OCI-LY7 (cell line): Measurements from ENCODE around the gene SEMA3G. TPM values are rescaled to one million over a fixed set of nuclear protein-coding genes. Genes with fewer than 3 reads are reported as not detected.

Experiments
- BruUV-seq: library from RNA; stranded (reverse); fragments of 400-500 nt; replicated peaks from 2 replicates; lab custom pipeline; 2021; lab: Mats Ljungman, UMichigan
- CTCF ChIA-PET: fragments of 300-600 bp; sonication (Branson Sonifier 250); formaldehyde crosslinking; loops from one replicate; lab custom pipeline; 2022; ENCODE audit warnings: antibody characterized with exemption; ENCODE audit not compliant: unreplicated experiment; lab: Charles Lee
- POLR2A ChIA-PET: fragments of 300-600 bp; sonication (Branson Sonifier 250); formaldehyde crosslinking; loops from one replicate; lab custom pipeline; 2022; ENCODE audit warnings: antibody characterized with exemption; lab: Charles Lee
- DNase-seq: peaks from one replicate; pipeline ENCODE4 v3.0.0-alpha.2; 2015; ENCODE audit warnings: low spot score
- H2AFZ ChIP-seq: fragments of 200-600 bp; sonication (generic), shearing (Covaris generic); 2 replicates; pipeline ENCODE4 v1.6.1; 2014; ENCODE audit warnings: mild to moderate bottlenecking, antibody characterized with exemption, low read length, moderate library complexity
- H3K27ac ChIP-seq: fragments of 200-600 bp; sonication (generic); 2 replicates; pipeline ENCODE4 v1.5.1; 2014; ENCODE audit warnings: mixed run types, low read depth, mild to moderate bottlenecking, moderate library complexity, low read length, inconsistent platforms; ENCODE audit not compliant: poor library complexity, severe bottlenecking
- H3K36me3 ChIP-seq: fragments of 200-600 bp; sonication (generic); 2 replicates; pipeline ENCODE4 v1.6.1; 2014; ENCODE audit warnings: mild to moderate bottlenecking, antibody characterized with exemption, low read length, moderate library complexity, mixed read lengths; ENCODE audit not compliant: insufficient read depth
- H3K4me1 ChIP-seq: fragments of 200-600 bp; sonication (generic); 2 replicates; pipeline ENCODE4 v1.5.1; 2014; ENCODE audit warnings: mild to moderate bottlenecking, low read length; ENCODE audit not compliant: insufficient read depth, poor library complexity, severe bottlenecking
- H3K4me2 ChIP-seq: fragments of 200-600 bp; sonication (generic); 2 replicates; pipeline ENCODE4 v1.6.1; 2014; ENCODE audit warnings: mild to moderate bottlenecking, low read length
- H3K4me3 ChIP-seq: fragments of 200-600 bp; sonication (generic); 2 replicates; pipeline ENCODE4 v1.5.1; 2014; ENCODE audit warnings: mild to moderate bottlenecking, low read depth, low read length; ENCODE audit not compliant: poor library complexity, severe bottlenecking
- H3K79me2 ChIP-seq: fragments of 200-600 bp; sonication (generic); 2 replicates; pipeline ENCODE4 v1.6.1; 2016; ENCODE audit warnings: low read depth, mild to moderate bottlenecking, low read length, moderate library complexity, mixed read lengths; ENCODE audit not compliant: insufficient read depth
- H3K9me2 ChIP-seq: fragments of 200-600 bp; sonication (generic); 2 replicates; pipeline ENCODE4 v1.6.1; 2016; ENCODE audit warnings: mild to moderate bottlenecking, low read length, mixed read lengths; ENCODE audit not compliant: insufficient read depth
- H3K9me3 ChIP-seq: fragments of 200-600 bp; sonication (generic); 2 replicates; pipeline ENCODE4 v1.6.1; 2014; ENCODE audit warnings: mild to moderate bottlenecking, mixed run types, low read length, mixed read lengths
- H4K20me1 ChIP-seq: fragments of 200-600 bp; sonication (generic); 2 replicates; pipeline ENCODE4 v1.6.1; 2014; ENCODE audit warnings: mild to moderate bottlenecking, antibody characterized with exemption, low read length, moderate library complexity, mixed read lengths; ENCODE audit not compliant: insufficient read depth
- CTCF ChIP-seq: fragments of 200-600 bp; sonication (generic); conservative IDR thresholded peaks from 2 replicates; pipeline ENCODE4 v1.5.1; 2014; ENCODE audit warnings: mild to moderate bottlenecking, antibody characterized with exemption, low read length, moderate library complexity, mixed read lengths
- EZH2phosphoT487 ChIP-seq: fragments of 200-600 bp; sonication (generic); IDR thresholded peaks from 2 replicates; pipeline ENCODE4 v1.6.1; 2018; ENCODE audit warnings: low read depth, borderline replicate concordance, mild to moderate bottlenecking, mixed run types, antibody characterized with exemption, low read length, moderate library complexity, mixed read lengths
- intact Hi-C: fragments of 100-400 bp; cut with micrococcal nuclease; formaldehyde crosslinking; loops from one replicate; pipeline ENCODE4 v1.10.0; 2022; ENCODE audit not compliant: unreplicated experiment
- total RNA-seq, 2 experiments: library from RNA; depleted of rRNA in 1 of 2; stranded (reverse); fragments of >200 nt in 1 of 2; shearing (Covaris generic) in 1 of 2; gene quantifications; 2 replicates each; pipeline ENCODE4 v1.2.3, GENCODE V29; 2014 to 2022

The SEMA3G gene
- total RNA-seq, 2 experiments from 2014 or later = not detected

GRCh38 chr3:52479037-52479876, 34.4 kb upstream of the SEMA3G start:
- Histone ChIP-seq H3K9me2 (no peaks in the 10 kb centered on the region), H3K9me3 (no peaks in the 10 kb centered on the region), H3K4me2 (no peak overlapping the region), H3K79me2 (no peaks in the 10 kb centered on the region), H3K36me3 (peaks cover 84% of the 10 kb centered on the region), H3K27ac (no peak overlapping the region), H2AFZ (no peak overlapping the region), H3K4me3 (no peak overlapping the region), H4K20me1 (no peaks in the 10 kb centered on the region), H3K4me1 (no peaks in the 10 kb centered on the region)
- DNase-seq = no peak
- ChIA-PET POLR2A (no interaction called here), CTCF (no interaction called here)
- TF ChIP-seq EZH2phosphoT487 (no peak), CTCF (no peak)
- intact Hi-C loops = no loop called here
- no TSS peak for BruUV-seq

GRCh38 chr3:52477796-52478095, 32.8 kb upstream of the SEMA3G start:
- H3K4me1 ChIP-seq = no peaks in the 10 kb centered on the region
- H3K79me2 ChIP-seq = no peaks in the 10 kb centered on the region
- H4K20me1 ChIP-seq = no peaks in the 10 kb centered on the region
- H3K36me3 ChIP-seq = peaks cover 97% of the 10 kb centered on the region
- POLR2A ChIA-PET = no interaction called here
- H3K4me2 ChIP-seq = no peak overlapping the region
- BruUV-seq = no TSS peak
- intact Hi-C loops = no loop called here
- H2AFZ ChIP-seq = no peak overlapping the region
- no peak for DNase-seq
- TF ChIP-seq EZH2phosphoT487 (no peak), CTCF (no peak)
- H3K4me3 ChIP-seq = no peak overlapping the region
- no peak overlapping the region for H3K27ac ChIP-seq
- CTCF ChIA-PET = no interaction called here
- H3K9me2 ChIP-seq = no peaks in the 10 kb centered on the region
- no peaks in the 10 kb centered on the region for H3K9me3 ChIP-seq

- DNase-seq = no peak
- Histone ChIP-seq H3K9me3 (no peaks in the 10 kb centered on the region), H3K4me1 (no peaks in the 10 kb centered on the region), H2AFZ (no peak overlapping the region), H3K4me3 (no peak overlapping the region), H3K27ac (no peak overlapping the region), H4K20me1 (no peaks in the 10 kb centered on the region), H3K9me2 (no peaks in the 10 kb centered on the region), H3K4me2 (no peak overlapping the region), H3K36me3 (peaks cover 97% of the 10 kb centered on the region), H3K79me2 (no peaks in the 10 kb centered on the region)
- no TSS peak for BruUV-seq
- ChIA-PET POLR2A (no interaction called here), CTCF (no interaction called here)
- intact Hi-C loops = no loop called here
- TF ChIP-seq CTCF (no peak), EZH2phosphoT487 (no peak)
These were observed 32.3 kb upstream of the SEMA3G start for GRCh38 chr3:52477076-52477795.
